Neuronal stem cell (in vitro differentiated cells): ENCODE data around the gene ELFN1.

Experiments used
- DNase-seq: peaks from one replicate; pipeline ENCODE4 v3.0.0-alpha.2; 2013; ENCODE audit warnings: low spot score
- H2AFZ ChIP-seq: one replicate; pipeline ENCODE4 v1.6.1; 2013; ENCODE audit warnings: mild to moderate bottlenecking, low read length, inconsistent platforms
- H2AK5ac ChIP-seq: 2 replicates; pipeline ENCODE4 v1.6.1; 2013; ENCODE audit warnings: low read depth, mild to moderate bottlenecking, inconsistent platforms, low read length, moderate library complexity, mixed read lengths
- H2BK120ac ChIP-seq: 2 replicates; pipeline ENCODE4 v1.6.1; 2013; ENCODE audit warnings: low read depth, mild to moderate bottlenecking, inconsistent platforms, low read length, moderate library complexity, mixed read lengths
- H2BK12ac ChIP-seq: one replicate; pipeline ENCODE4 v1.6.1; 2013; ENCODE audit warnings: low read length, inconsistent platforms
- H2BK15ac ChIP-seq: 2 replicates; pipeline ENCODE4 v1.6.1; 2013; ENCODE audit warnings: mild to moderate bottlenecking, low read length, inconsistent platforms, mixed read lengths
- H2BK5ac ChIP-seq: one replicate; pipeline ENCODE4 v1.6.1; 2013; ENCODE audit warnings: inconsistent platforms, mild to moderate bottlenecking, low read length, moderate library complexity
- H3K14ac ChIP-seq: one replicate; pipeline ENCODE4 v1.6.1; 2013; ENCODE audit warnings: low read length, inconsistent platforms
- H3K18ac ChIP-seq: 2 replicates; pipeline ENCODE4 v1.6.1; 2013; ENCODE audit warnings: low read length, inconsistent platforms
- H3K23ac ChIP-seq: 2 replicates; pipeline ENCODE4 v1.6.1; 2013; ENCODE audit warnings: low read depth, mild to moderate bottlenecking, mixed read lengths, low read length, inconsistent platforms; ENCODE audit not compliant: poor library complexity
- H3K27ac ChIP-seq: replicated peaks from 3 replicates; pipeline ENCODE4 v1.5.1; 2013; ENCODE audit warnings: low read length, inconsistent platforms
- H3K27me3 ChIP-seq, 3 experiments: 2 replicates each; pipeline ENCODE4 v1.6.1; 2013; ENCODE audit warnings: low read length in 3 of 3, mild to moderate bottlenecking in 2 of 3, inconsistent platforms in 1 of 3, low read depth in 1 of 3, mixed read lengths in 1 of 3, moderate library complexity in 1 of 3; ENCODE audit not compliant: control insufficient read depth in 3 of 3, insufficient read depth in 3 of 3
- H3K36me3 ChIP-seq, 2 donors: replicated peaks in 1 of 2; 2 replicates each; pipeline ENCODE4 v1.6.1; 2013; ENCODE audit warnings: low read length in 2 of 2; ENCODE audit not compliant: control insufficient read depth in 2 of 2, insufficient read depth in 2 of 2
- H3K4ac ChIP-seq: 2 replicates; pipeline ENCODE4 v1.6.1; 2013; ENCODE audit warnings: inconsistent platforms, mild to moderate bottlenecking, low read length, moderate library complexity
- H3K4me1 ChIP-seq, 2 donors: 1 replicate in 1 of 2; 2 replicates in 1 of 2; pipeline ENCODE4 v1.6.1; 2013; ENCODE audit warnings: low read length in 2 of 2, low read depth in 1 of 2; ENCODE audit not compliant: control insufficient read depth in 2 of 2, insufficient read depth in 1 of 2
- H3K4me2 ChIP-seq: one replicate; pipeline ENCODE4 v1.6.1; 2013; ENCODE audit warnings: mild to moderate bottlenecking, low read length, inconsistent platforms; ENCODE audit not compliant: insufficient read depth, poor library complexity, severe bottlenecking
- H3K4me3 ChIP-seq, 2 donors: 2 replicates each; pipeline ENCODE4 v1.5.1; 2013; ENCODE audit warnings: low read length in 2 of 2, mild to moderate bottlenecking in 2 of 2, inconsistent platforms in 1 of 2, moderate library complexity in 1 of 2
- H3K79me1 ChIP-seq: one replicate; pipeline ENCODE4 v1.6.1; 2013; ENCODE audit warnings: low read depth, mild to moderate bottlenecking, inconsistent platforms, low read length, moderate library complexity
- H3K9ac ChIP-seq: one replicate; pipeline ENCODE4 v1.6.1; 2013; ENCODE audit warnings: mild to moderate bottlenecking, low read depth, low read length, inconsistent platforms; ENCODE audit not compliant: poor library complexity
- H3K9me3 ChIP-seq, 2 donors: replicated peaks in 1 of 2; 2 replicates each; pipeline versions ENCODE3 to v1.6.1; 2013; ENCODE audit warnings: low read length in 2 of 2, mild to moderate bottlenecking in 2 of 2, inconsistent platforms in 1 of 2, low read depth in 1 of 2, mixed read lengths in 1 of 2, moderate library complexity in 1 of 2; ENCODE audit not compliant: control insufficient read depth in 2 of 2, insufficient read depth in 1 of 2
- H4K8ac ChIP-seq: one replicate; pipeline ENCODE4 v1.6.1; 2013; ENCODE audit warnings: low read depth, mild to moderate bottlenecking, inconsistent platforms, low read length, moderate library complexity
- H4K91ac ChIP-seq: one replicate; pipeline ENCODE4 v1.6.1; 2013; ENCODE audit warnings: low read length, low read depth, mild to moderate bottlenecking, inconsistent platforms; ENCODE audit not compliant: poor library complexity
- WGBS, 2 donors: extraction: QIAGEN DNeasy Blood & Tissue Kit; methylation state at CpG; one replicate each; pipeline ENCODE4 v1.1.7; 2013; ENCODE audit warnings: missing lambda C conversion rate in 2 of 2, mixed read lengths in 1 of 2; ENCODE audit not compliant: insufficient read length in 2 of 2, insufficient replicate concordance in 1 of 2; ENCODE audit errors: extremely low coverage in 2 of 2; 5-methylcytosine and 5-hydroxymethylcytosine counted together

Gene ELFN1

GRCh38 chr7:1737956-1738355, 67.9 kb downstream of the ELFN1 start:
- no CpG with 5 or more reads among the region's 20 CpGs for WGBS, 2 donors

GRCh38 chr7:1738511-1738910, 68.4 kb downstream of the ELFN1 start:
- no peak overlapping the region for H2AK5ac ChIP-seq

More at GRCh38 chr7:1737956-1738355, 67.9 kb downstream of the ELFN1 start:
- Histone ChIP-seq H3K27ac (no peak overlapping the region), H2BK120ac (no peak overlapping the region), H3K14ac (peak overlapping the region; percentile 82), H2BK15ac (peak overlapping the region; percentile 67), H3K4ac (no peak overlapping the region), H3K9ac (no peak overlapping the region), H3K79me1 (peaks cover 8% of the 10 kb centered on the region), H3K4me1 (peaks cover 0 to 4% of the 10 kb centered on the region in 2 donors), H3K36me3 (peaks cover 0 to 48% of the 10 kb centered on the region in 2 donors), H4K8ac (peak overlapping the region; percentile 65), H2BK12ac (no peak overlapping the region), H3K4me3 (no peak overlapping the region), H3K9me3 (no peaks in the 10 kb centered on the region), H3K4me2 (no peak overlapping the region), H4K91ac (no peak overlapping the region), H3K23ac (peak overlapping the region; percentile 65), H2AK5ac (no peak overlapping the region), H3K27me3 (no peaks in the 10 kb centered on the region), H2AFZ (no peak overlapping the region), H2BK5ac (peak overlapping the region; percentile 66), H3K18ac (peak overlapping the region; percentile 76)
- no peak for DNase-seq

GRCh38 chr7:1738956-1739355, 68.9 kb downstream of the ELFN1 start:
- Histone ChIP-seq H3K79me1 (peaks cover 6% of the 10 kb centered on the region), H3K36me3 (peaks cover 0 to 46% of the 10 kb centered on the region in 2 donors), H3K4me2 (no peak overlapping the region), H4K91ac (no peak overlapping the region), H3K23ac (no peak overlapping the region), H3K4me1 (peaks cover 0 to 4% of the 10 kb centered on the region in 2 donors), H2BK15ac (no peak overlapping the region), H3K9ac (peak overlapping the region; percentile 45), H2BK12ac (no peak overlapping the region), H3K9me3 (no peaks in the 10 kb centered on the region), H2BK120ac (no peak overlapping the region), H2BK5ac (no peak overlapping the region), H3K14ac (no peak overlapping the region), H3K27ac (no peak overlapping the region), H3K27me3 (no peaks in the 10 kb centered on the region), H2AK5ac (peak overlapping the region; percentile 42), H2AFZ (no peak overlapping the region), H3K4ac (no peak overlapping the region), H3K4me3 (no peak overlapping the region), H4K8ac (no peak overlapping the region), H3K18ac (peak overlapping the region; percentile 56)
- no peak for DNase-seq
- WGBS, 2 donors: no CpG with 5 or more reads among the region's 19 CpGs

More at GRCh38 chr7:1738511-1738910, 68.4 kb downstream of the ELFN1 start:
- no peak overlapping the region for H2BK5ac ChIP-seq
- no peak overlapping the region for H2BK12ac ChIP-seq
- H3K27me3 ChIP-seq: no peaks in the 10 kb centered on the region
- WGBS, 2 donors: no CpG with 5 or more reads among the region's 11 CpGs
- H2AFZ ChIP-seq: no peak overlapping the region
- no peak overlapping the region for H3K4me2 ChIP-seq
- H4K8ac ChIP-seq: no peak overlapping the region
- H3K23ac ChIP-seq: no peak overlapping the region
- no peak overlapping the region for H3K14ac ChIP-seq
- H3K18ac ChIP-seq: no peak overlapping the region
- no peak overlapping the region for H4K91ac ChIP-seq
- no peak overlapping the region for H3K9ac ChIP-seq
- peaks cover 6% of the 10 kb centered on the region for H3K79me1 ChIP-seq
- H3K4ac ChIP-seq: no peak overlapping the region
- H3K27ac ChIP-seq: no peak overlapping the region
- H2BK15ac ChIP-seq: no peak overlapping the region
- no peak for DNase-seq
- no peaks in the 10 kb centered on the region for H3K9me3 ChIP-seq
- no peak overlapping the region for H3K4me3 ChIP-seq
- H3K4me1 ChIP-seq: peaks cover 0 to 4% of the 10 kb centered on the region in 2 donors
- H2BK120ac ChIP-seq: no peak overlapping the region
- peaks cover 0 to 47% of the 10 kb centered on the region in 2 donors for H3K36me3 ChIP-seq

GRCh38 chr7:1739593-1739992, 69.5 kb downstream of the ELFN1 start:
- H3K27me3 ChIP-seq: no peaks in the 10 kb centered on the region
- no peak overlapping the region for H3K4me3 ChIP-seq
- peaks cover 6% of the 10 kb centered on the region for H3K79me1 ChIP-seq
- no peak for DNase-seq
- H2AK5ac ChIP-seq: peak overlapping the region; percentile 42
- no peak overlapping the region for H2BK5ac ChIP-seq
- H3K9me3 ChIP-seq: no peaks in the 10 kb centered on the region
- no peak overlapping the region for H4K91ac ChIP-seq
- peaks cover 0 to 4% of the 10 kb centered on the region in 2 donors for H3K4me1 ChIP-seq
- no peak overlapping the region for H3K14ac ChIP-seq
- peak overlapping the region; percentile 5 for H3K18ac ChIP-seq
- no peak overlapping the region for H2BK12ac ChIP-seq
- no peak overlapping the region for H3K4ac ChIP-seq
- peaks cover 2 to 46% of the 10 kb centered on the region in 2 donors for H3K36me3 ChIP-seq
- no peak overlapping the region for H3K23ac ChIP-seq
- H3K27ac ChIP-seq: no peak overlapping the region
- WGBS, 2 donors: no CpG with 5 or more reads among the region's 14 CpGs
- no peak overlapping the region for H4K8ac ChIP-seq
- no peak overlapping the region for H3K9ac ChIP-seq
- no peak overlapping the region for H3K4me2 ChIP-seq
- H2BK15ac ChIP-seq: peak overlapping the region; percentile 84
- H2BK120ac ChIP-seq: no peak overlapping the region
- H2AFZ ChIP-seq: no peak overlapping the region
